ENCODE measurements around the gene AKR1C8.
"Not testable (repeated sequence)": the region's sequence is repeated elsewhere in the genome, so short reads cannot be mapped to it uniquely, and the experiment has no call there.

The AKR1C8 gene

GRCh38 chr10:5165738-5166137, 19.2 kb downstream of the AKR1C8 start:
- DNase-seq = peak; percentile 67

GRCh38 chr10:5163487-5163886, 21.5 kb downstream of the AKR1C8 start:
- peak; percentile 90 for DNase-seq

- DNase-seq = no peak
Measured at GRCh38 chr10:5159126-5159525, 25.8 kb downstream of the AKR1C8 start.

- no peak for DNase-seq
Measured at GRCh38 chr10:5157501-5157900, 27.4 kb downstream of the AKR1C8 start.

- DNase-seq = no peak
Measured at GRCh38 chr10:5155951-5156350, 29.0 kb downstream of the AKR1C8 start.

- no peak for DNase-seq
Measured at GRCh38 chr10:5151076-5151475, 33.9 kb downstream of the AKR1C8 start.

GRCh38 chr10:5148678-5149032, 36.3 kb downstream of the AKR1C8 start:
- no peak for DNase-seq

GRCh38 chr10:5147981-5148677, 36.8 kb downstream of the AKR1C8 start:
- DNase-seq = no peak

- no peak for DNase-seq
Measured at GRCh38 chr10:5147255-5147980, 37.5 kb downstream of the AKR1C8 start.

GRCh38 chr10:5146920-5147254, 38.1 kb downstream of the AKR1C8 start:
- DNase-seq = no peak

GRCh38 chr10:5143137-5143536, 41.8 kb downstream of the AKR1C8 start:
- no peak for DNase-seq

GRCh38 chr10:5142199-5142598, 42.8 kb downstream of the AKR1C8 start:
- no peak for DNase-seq

GRCh38 chr10:5137699-5138098, 47.3 kb downstream of the AKR1C8 start:
- DNase-seq = not testable (repeated sequence)

GRCh38 chr10:5136468-5137087, 48.4 kb downstream of the AKR1C8 start:
- DNase-seq = no peak

GRCh38 chr10:5135581-5135980, 49.4 kb downstream of the AKR1C8 start:
- no peak for DNase-seq

GRCh38 chr10:5125315-5126044, 59.5 kb downstream of the AKR1C8 start:
- no peak for DNase-seq

GRCh38 chr10:5123886-5124285, 61.1 kb downstream of the AKR1C8 start:
- no peak for DNase-seq

- not testable (repeated sequence) for DNase-seq
Measured at GRCh38 chr10:5119997-5120396, 65.0 kb downstream of the AKR1C8 start.

- no peak for DNase-seq
Measured at GRCh38 chr10:5117026-5117425, 67.9 kb downstream of the AKR1C8 start.

GRCh38 chr10:5116621-5117020, 68.3 kb downstream of the AKR1C8 start:
- DNase-seq = no peak

GRCh38 chr10:5109861-5110260, 75.1 kb downstream of the AKR1C8 start:
- DNase-seq = not testable (repeated sequence)

- DNase-seq = no peak
Measured at GRCh38 chr10:5108658-5109416, 76.1 kb downstream of the AKR1C8 start.

All from OCI-M1 (cell line).